PC-9 (cell line): ENCODE measurements around the gene AMIGO1. TPM values are rescaled to one million over a fixed set of nuclear protein-coding genes. Genes with fewer than 3 reads are reported as not detected.

Experiments
- BruUV-seq: library from RNA; stranded (reverse); fragments of 400-500 nt; replicated peaks from 2 replicates; lab custom pipeline; 2021; lab: Mats Ljungman, UMichigan
- CTCF ChIA-PET: fragments of 300-600 bp; sonication (Branson Sonifier 250); formaldehyde crosslinking; loops from one replicate; lab custom pipeline; 2022; ENCODE audit warnings: antibody characterized with exemption; lab: Charles Lee
- POLR2A ChIA-PET: fragments of 300-600 bp; sonication (Branson Sonifier 250); formaldehyde crosslinking; loops from one replicate; lab custom pipeline; 2022; ENCODE audit warnings: antibody characterized with exemption; ENCODE audit not compliant: unreplicated experiment; lab: Charles Lee
- DNase-seq, 2 experiments: peaks; one replicate each; pipeline versions ENCODE4 v3.0.0 to v3.0.0-alpha.2; 2015 to 2022; ENCODE audit warnings: mixed read lengths in 1 of 2
- H2AFZ ChIP-seq: fragments of 200-600 bp; sonication (generic); 2 replicates; pipeline ENCODE4 v1.8.1; 2017; ENCODE audit warnings: antibody characterized with exemption
- H3F3A ChIP-seq: fragments of 200-600 bp; sonication (generic); 2 replicates; pipeline ENCODE4 v1.8.1; 2017; ENCODE audit warnings: antibody characterized with exemption, mild to moderate bottlenecking, low read depth; ENCODE audit not compliant: insufficient read depth
- H3K27ac ChIP-seq: fragments of 200-600 bp; sonication (generic); 2 replicates; pipeline ENCODE4 v1.6.1; 2016; ENCODE audit warnings: mixed run types
- H3K27me3 ChIP-seq: fragments of 200-600 bp; sonication (generic); 2 replicates; pipeline ENCODE4 v1.6.1; 2016; ENCODE audit warnings: low read depth, mixed run types; ENCODE audit not compliant: insufficient read depth
- H3K36me3 ChIP-seq: fragments of 200-600 bp; sonication (generic); 2 replicates; pipeline ENCODE4 v1.6.1; 2016; ENCODE audit warnings: low read depth, mixed run types
- H3K4me1 ChIP-seq: fragments of 200-600 bp; sonication (generic); replicated peaks from 2 replicates; pipeline ENCODE4 v1.6.1; 2016; ENCODE audit warnings: mixed run types; ENCODE audit not compliant: insufficient read depth
- H3K4me2 ChIP-seq: fragments of 200-600 bp; sonication (generic); 2 replicates; pipeline ENCODE4 v1.6.1; 2017; ENCODE audit warnings: mixed run types
- H3K4me3 ChIP-seq: fragments of 200-600 bp; sonication (generic); 2 replicates; pipeline ENCODE4 v1.6.1; 2016; ENCODE audit warnings: mixed run types
- H3K79me2 ChIP-seq: fragments of 200-600 bp; sonication (generic); 2 replicates; pipeline ENCODE4 v1.6.1; 2017; ENCODE audit warnings: low read depth, mixed run types
- H3K9me2 ChIP-seq: fragments of 200-600 bp; sonication (generic); 2 replicates; pipeline ENCODE4 v1.8.1; 2017; ENCODE audit warnings: mild to moderate bottlenecking; ENCODE audit not compliant: insufficient read depth
- H3K9me3 ChIP-seq: fragments of 200-600 bp; sonication (generic); 2 replicates; pipeline ENCODE4 v1.8.1; 2016; ENCODE audit warnings: low read depth; ENCODE audit not compliant: insufficient read depth
- H4K20me1 ChIP-seq: fragments of 200-600 bp; sonication (generic); 2 replicates; pipeline ENCODE4 v1.8.1; 2017; ENCODE audit not compliant: insufficient read depth
- CTCF ChIP-seq: fragments of 200-600 bp; sonication (generic); conservative IDR thresholded peaks from 2 replicates; pipeline ENCODE4 v1.6.1; 2017; ENCODE audit warnings: mixed run types, antibody characterized with exemption, mild to moderate bottlenecking, moderate library complexity
- EZH2 ChIP-seq: fragments of 200-600 bp; sonication (generic); IDR thresholded peaks from 2 replicates; pipeline ENCODE4 v1.8.0; 2017; ENCODE audit warnings: antibody characterized with exemption, low read depth
- intact Hi-C: fragments of 100-400 bp; cut with micrococcal nuclease; formaldehyde crosslinking; loops from one replicate; pipeline ENCODE4 v1.10.0; 2022; ENCODE audit not compliant: unreplicated experiment
- total RNA-seq: library from RNA; stranded (reverse); gene quantifications from 2 replicates; pipeline ENCODE4 v1.2.3, GENCODE V29; 2021

AMIGO1 gene
- total RNA-seq, 1 experiment from 2014 or later, result 4.2 TPM

- peaks cover 22% of the 10 kb centered on the region for H3K79me2 ChIP-seq
- no peak for TF ChIP-seq CTCF
- TF ChIP-seq EZH2, result no peak
- no peak overlapping the region for H2AFZ ChIP-seq
- no peak overlapping the region for H3K4me2 ChIP-seq
- intact Hi-C loops, result loop anchor here (2.0 kb wide), 1 partner anchor 230 kb away; no protein-coding TSS in a partner anchor
- peaks cover 11% of the 10 kb centered on the region for H3K4me1 ChIP-seq
- H4K20me1 ChIP-seq, result no peaks in the 10 kb centered on the region; the same call in 1 of the 2 replicates
- H3F3A ChIP-seq, result peaks cover 14% of the 10 kb centered on the region; the same call in 1 of the 2 replicates
- CTCF ChIA-PET, result interaction anchor here (0.6 to 3.5 kb wide), 5 partner anchors 40 to 214 kb away, joined by 3 to 25 read pairs (median 3); partner anchors contain the start of gene GNAI3
- no TSS peak for BruUV-seq
- no peak overlapping the region for H3K4me3 ChIP-seq
- no peaks in the 10 kb centered on the region for H3K9me3 ChIP-seq
- no peak for DNase-seq
- peaks cover 9% of the 10 kb centered on the region for H3K36me3 ChIP-seq
- POLR2A ChIA-PET, result no interaction called here
- H3K27me3 ChIP-seq, result no peaks in the 10 kb centered on the region
- H3K9me2 ChIP-seq, result no peaks in the 10 kb centered on the region
- H3K27ac ChIP-seq, result no peak overlapping the region
Observed at GRCh38 chr1:109492779-109493178, 16.7 kb downstream of the AMIGO1 start.

- no peaks in the 10 kb centered on the region for H3K9me2 ChIP-seq
- H3K4me1 ChIP-seq, result peaks cover 11% of the 10 kb centered on the region
- no peaks in the 10 kb centered on the region for H3K27me3 ChIP-seq
- no peak overlapping the region for H3K4me3 ChIP-seq
- CTCF ChIA-PET, result interaction anchor here (1.1 to 3.5 kb wide), 2 partner anchors 41 to 43 kb away, joined by 5 to 25 read pairs; no protein-coding TSS in a partner anchor
- H3K9me3 ChIP-seq, result no peaks in the 10 kb centered on the region
- H3K4me2 ChIP-seq, result no peak overlapping the region
- no peak overlapping the region for H3K27ac ChIP-seq
- intact Hi-C loops, result no loop called here
- TF ChIP-seq EZH2, result no peak
- H3K36me3 ChIP-seq, result 0 out of 2 replicates have a peak, but pooled peaks cover 9% of the 10 kb centered on the region
- peaks cover 14% of the 10 kb centered on the region; the same call in 1 of the 2 replicates for H3F3A ChIP-seq
- H4K20me1 ChIP-seq, result no peaks in the 10 kb centered on the region; the same call in 1 of the 2 replicates
- BruUV-seq, result no TSS peak
- no peak for DNase-seq
- H3K79me2 ChIP-seq, result peaks cover 19% of the 10 kb centered on the region
- POLR2A ChIA-PET, result no interaction called here
- no peak overlapping the region for H2AFZ ChIP-seq
Observed at GRCh38 chr1:109491372-109491771, 18.2 kb downstream of the AMIGO1 start.

DNA sequence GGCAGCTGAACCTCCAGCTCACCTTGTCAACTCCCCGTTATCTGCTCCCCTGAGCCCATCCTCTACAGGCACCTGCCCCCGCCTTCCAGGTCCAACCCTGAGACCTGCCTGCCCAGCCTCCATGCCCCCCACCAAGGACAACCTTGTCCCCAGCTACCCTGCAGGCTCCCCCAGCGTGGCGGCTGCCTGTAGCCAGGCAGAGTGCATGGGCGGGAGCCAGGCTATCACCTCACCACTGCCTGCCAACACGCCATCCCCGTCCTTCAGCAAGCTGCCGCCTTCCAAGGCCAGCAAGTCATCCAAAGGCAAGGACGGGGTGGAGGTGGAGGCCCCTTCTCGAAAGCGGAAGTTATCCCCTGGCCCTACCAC lies 18.6 kb downstream of the AMIGO1 start:
- Histone ChIP-seq H4K20me1 (no peaks in the 10 kb centered on the region; the same call in 1 of the 2 replicates), H3K79me2 (peaks cover 16% of the 10 kb centered on the region), H2AFZ (no peak overlapping the region), H3K4me3 (no peak overlapping the region), H3K4me2 (no peak overlapping the region), H3K36me3 (0 out of 2 replicates have a peak, but pooled peaks cover 5% of the 10 kb centered on the region), H3F3A (peaks cover 14% of the 10 kb centered on the region; the same call in 1 of the 2 replicates), H3K9me3 (no peaks in the 10 kb centered on the region), H3K27ac (no peak overlapping the region), H3K9me2 (no peaks in the 10 kb centered on the region), H3K4me1 (peaks cover 11% of the 10 kb centered on the region), H3K27me3 (no peaks in the 10 kb centered on the region)
- intact Hi-C loops, result no loop called here
- BruUV-seq, result no TSS peak
- peak; percentile 45; the same call in 1 of the 2 replicates for TF ChIP-seq CTCF
- TF ChIP-seq EZH2, result no peak
- ChIA-PET CTCF (interaction anchor here (0.6 to 3.5 kb wide), 6 partner anchors 38 to 1823 kb away, joined by 3 to 25 read pairs (median 4); no protein-coding TSS in a partner anchor), POLR2A (no interaction called here)
- DNase-seq, result no peak
